ENCODE data around the gene C2CD4D.
A peak's percentile ranks its signal among the peaks of the same experiment; 100 is the strongest.
"Not testable (repeated sequence)": the region's sequence is repeated elsewhere in the genome, so short reads cannot be mapped to it uniquely, and the experiment has no call there.

C2CD4D gene

DNA sequence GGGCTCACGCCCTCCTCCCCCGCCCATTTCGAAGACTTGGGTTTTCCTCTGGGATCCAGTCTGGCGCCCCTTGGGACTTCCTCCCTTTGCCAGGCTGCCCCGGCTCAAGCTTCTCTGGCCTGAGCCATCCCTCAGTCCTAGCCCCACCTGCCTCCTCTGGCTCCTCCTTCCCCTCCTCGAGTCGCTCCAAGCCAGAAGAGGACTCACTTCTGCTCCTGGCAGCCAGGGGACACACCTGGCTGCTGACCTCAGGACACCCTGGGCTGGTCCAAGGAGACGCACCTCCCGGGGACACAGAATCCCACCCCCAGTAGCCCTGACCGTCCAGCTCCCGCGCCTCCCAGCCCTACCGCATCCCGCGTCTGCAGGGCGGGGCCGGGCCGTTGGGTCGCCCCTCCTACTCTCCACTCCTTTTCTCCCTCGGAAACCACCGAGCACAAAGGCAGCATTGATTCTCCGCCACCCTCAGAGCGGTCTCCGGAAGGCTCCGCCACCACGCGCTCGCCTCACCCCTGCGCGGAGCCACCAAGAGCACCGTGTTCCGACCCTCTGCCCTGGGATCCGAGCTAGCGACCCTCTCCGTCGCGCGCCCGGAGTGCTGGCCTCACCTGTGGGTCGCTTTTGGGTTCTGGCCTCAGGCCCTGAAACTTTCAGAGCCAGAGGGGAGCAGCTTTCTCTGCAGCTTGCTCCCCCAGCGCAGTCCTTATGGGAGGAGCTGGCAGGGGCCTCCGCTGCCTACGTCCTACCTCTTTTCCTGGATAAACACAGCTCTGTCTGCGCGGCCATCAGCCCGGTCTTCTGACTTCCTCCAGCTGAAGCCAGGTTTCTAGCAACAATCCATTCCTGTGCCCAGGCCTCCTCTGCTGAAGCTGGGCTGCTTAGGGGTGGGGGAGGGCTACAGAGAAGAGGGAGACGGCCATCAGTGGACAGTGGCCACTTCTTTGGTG, at the start of gene C2CD4D:
TSS of gene C2CD4D (minus strand) at position 364 of the 947 bp plus-strand sequence. CDS start 831 bp downstream, outside the sequence.
- DNase-seq (ENCODE audit: low read depth) = peak; percentile 47

- no peak for DNase-seq (ENCODE audit: low read depth)
Observed at GRCh38 chr1:151888972-151889570, 49.5 kb upstream of the C2CD4D start.

GRCh38 chr1:151887028-151887427, 47.4 kb upstream of the C2CD4D start:
- no peak for DNase-seq (ENCODE audit: low read depth)

DNA sequence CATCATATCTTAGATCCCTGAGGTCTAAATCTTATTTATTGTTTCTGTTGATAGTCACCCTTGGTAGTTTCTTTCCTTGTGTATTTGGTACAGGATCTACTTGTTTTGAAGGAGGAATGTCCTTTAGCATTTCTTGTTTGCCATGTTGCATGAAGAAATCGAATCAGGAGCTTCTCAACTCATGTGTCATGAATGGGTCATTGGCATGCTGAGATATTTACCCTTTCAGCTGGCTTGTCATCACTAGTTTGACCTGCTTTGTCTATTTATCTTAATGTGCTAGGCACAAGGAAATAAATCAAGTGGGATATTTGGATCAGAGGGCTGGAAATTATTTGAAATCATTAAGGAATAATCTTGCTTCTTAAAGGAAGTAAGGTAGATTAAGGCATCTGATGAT, 45.9 kb upstream of the C2CD4D start:
- DNase-seq (ENCODE audit: low read depth) = no peak

GRCh38 chr1:151884879-151885278, 45.3 kb upstream of the C2CD4D start:
- DNase-seq (ENCODE audit: low read depth) = not testable (repeated sequence)

- not testable (repeated sequence) for DNase-seq (ENCODE audit: low read depth)
Observed at GRCh38 chr1:151884445-151884844, 44.8 kb upstream of the C2CD4D start.

- DNase-seq (ENCODE audit: low read depth) = not testable (repeated sequence)
Observed at GRCh38 chr1:151883898-151884297, 44.3 kb upstream of the C2CD4D start.

DNA sequence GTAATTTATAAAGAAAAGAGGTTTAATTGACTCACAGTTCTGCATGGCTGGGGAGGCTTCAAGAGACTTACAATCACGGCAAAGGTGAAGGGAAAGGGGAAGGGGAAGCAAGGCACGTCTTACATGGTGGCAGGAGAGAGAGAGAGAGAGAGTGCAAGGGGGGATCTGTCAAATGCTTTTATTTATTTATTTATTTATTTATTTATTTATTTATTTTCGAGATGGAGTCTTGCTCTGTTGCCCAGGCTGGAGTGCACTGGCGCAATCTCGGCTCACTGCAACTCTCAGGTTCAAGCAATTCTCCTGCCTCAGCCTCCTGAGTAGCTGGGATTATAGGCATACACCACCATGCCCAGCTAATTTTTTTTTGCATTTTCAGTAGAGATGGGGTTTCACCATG, 43.3 kb upstream of the C2CD4D start:
- not testable (repeated sequence) for DNase-seq (ENCODE audit: low read depth)

DNA sequence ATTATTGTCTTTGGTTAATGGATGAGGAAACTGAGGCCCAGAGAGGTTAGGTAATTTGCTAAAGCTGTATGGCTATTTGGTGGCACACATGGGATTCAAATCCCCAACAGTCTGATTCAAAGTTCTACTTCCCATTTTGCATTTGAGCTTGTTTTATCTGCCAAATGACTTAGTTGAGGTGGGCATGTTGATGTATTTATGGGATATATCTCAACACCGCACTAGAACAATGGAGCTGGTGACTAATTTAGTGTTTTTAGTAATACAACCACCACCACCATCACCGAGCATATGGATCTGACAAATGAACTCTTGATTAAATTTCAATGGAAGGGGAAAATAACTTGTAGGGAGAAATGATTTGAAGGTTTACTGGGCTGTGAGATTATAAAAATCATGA, 42.8 kb upstream of the C2CD4D start:
- no peak for DNase-seq (ENCODE audit: low read depth)

DNA sequence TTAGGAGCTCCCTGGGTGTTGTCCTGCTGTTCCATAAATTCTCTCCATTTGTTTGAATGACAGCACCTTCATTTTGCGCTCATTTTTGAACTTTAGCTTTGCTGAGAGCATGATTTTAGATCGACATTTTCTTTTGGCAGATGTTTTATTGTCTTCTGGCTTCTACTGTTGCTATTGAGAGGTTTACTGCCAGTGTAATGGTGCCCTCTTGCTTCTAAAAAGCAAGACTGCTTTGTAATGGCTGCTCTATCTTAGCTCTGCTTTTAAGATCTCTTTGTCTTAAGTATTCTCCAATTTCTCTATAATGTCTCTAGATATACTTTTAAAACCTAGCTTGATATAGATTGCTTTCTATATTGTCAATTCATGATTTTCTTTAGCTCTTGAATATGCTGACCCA, 41.9 kb upstream of the C2CD4D start:
- no peak for DNase-seq (ENCODE audit: low read depth)

GRCh38 chr1:151875419-151876097, 35.9 kb upstream of the C2CD4D start:
- DNase-seq (ENCODE audit: low read depth) = no peak

DNA sequence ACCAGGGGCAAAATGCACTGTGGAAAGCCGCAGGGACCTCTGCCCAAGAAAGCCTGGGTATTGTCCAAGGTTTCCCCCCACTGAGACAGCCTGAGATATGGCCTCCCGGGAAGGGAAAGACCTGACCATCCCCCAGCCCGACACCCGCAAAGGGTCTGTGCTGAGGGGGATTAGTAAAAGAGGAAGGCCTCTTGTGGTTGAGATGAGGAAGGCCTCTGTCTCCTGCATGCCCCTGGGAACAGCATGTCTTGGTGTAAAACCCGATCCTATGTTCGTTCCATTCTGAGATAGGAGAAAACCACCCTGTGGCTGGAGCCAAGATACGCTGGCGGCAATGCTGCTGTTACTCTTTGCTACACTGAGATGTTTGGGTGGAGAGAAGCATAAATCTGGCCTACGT, 33.2 kb upstream of the C2CD4D start:
- DNase-seq (ENCODE audit: low read depth) = not testable (repeated sequence)

DNA sequence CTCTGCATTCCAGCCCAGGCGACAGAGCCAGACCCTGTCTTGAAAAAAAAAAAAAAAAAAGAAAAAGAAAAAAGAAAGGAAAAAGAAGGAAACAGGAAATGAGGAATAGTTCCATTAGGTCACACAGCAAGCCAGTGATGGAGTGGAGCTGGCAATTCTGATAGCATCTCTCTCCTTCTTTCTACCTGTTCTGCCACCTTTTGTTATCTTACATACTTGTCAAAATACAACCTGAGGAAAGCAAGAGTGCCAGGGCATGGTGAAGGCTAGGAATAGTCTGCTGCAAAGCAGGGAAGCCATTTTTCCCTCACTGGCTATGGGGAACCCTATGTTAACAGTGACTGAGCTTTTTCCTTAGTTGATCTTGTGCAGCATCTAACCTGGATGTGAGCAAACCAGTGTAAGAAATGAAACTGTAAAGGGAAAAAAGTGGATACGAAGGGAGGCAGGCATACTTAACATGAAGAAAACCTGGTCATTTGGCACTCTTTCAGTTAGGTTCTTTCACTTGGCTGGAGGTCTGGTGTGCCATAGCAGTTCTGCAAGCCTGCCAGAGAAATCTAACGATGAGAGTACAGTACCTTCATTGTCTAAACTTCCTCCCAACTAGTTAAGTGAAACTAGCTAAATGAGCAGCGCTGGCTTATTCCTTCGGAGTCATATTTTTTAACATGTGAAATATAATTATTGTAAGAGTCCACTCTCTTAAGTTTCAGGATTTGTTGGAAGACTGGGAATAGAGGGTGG, 31.8 kb upstream of the C2CD4D start:
- DNase-seq (ENCODE audit: low read depth) = no peak

DNA sequence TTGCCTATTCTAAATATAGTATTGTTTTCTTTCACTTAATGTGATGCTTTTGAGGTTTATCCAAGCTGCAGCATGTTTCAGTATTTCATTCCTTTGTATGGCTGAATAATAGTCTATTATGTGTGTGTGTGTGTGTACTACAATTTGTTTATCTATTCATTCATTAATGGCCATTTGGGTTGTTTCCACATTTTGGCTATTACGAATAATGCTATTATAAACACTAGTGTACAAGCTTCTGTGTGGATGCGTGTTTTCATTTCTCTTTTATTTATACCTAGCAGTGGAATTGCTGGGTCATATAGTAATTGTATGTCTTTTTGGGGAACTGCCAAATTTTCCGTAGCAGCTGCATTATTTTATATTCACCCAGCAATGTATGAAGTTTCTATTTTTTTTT, 28.9 kb upstream of the C2CD4D start:
- DNase-seq (ENCODE audit: low read depth) = no peak

GRCh38 chr1:151867765-151868411, 28.3 kb upstream of the C2CD4D start:
- no peak for DNase-seq (ENCODE audit: low read depth)

DNA sequence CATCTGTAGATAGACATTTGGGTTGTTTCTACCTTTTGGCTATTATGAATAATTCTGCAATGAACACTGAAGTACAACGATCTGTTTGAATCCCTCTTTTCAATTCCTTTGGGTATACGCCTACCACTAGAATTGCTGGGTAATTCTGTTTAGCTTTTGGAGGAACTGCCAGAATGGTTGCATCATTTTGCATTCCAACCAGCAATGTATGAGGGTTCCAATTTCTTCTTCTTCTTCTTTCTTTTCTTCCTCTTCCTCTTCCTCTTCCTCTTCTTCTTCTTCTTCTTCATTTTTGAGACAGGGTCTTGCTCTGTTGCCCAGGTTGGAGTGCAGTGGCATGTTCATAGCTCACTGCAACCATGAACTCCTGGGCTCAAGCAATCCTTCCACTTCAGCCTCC, 27.7 kb upstream of the C2CD4D start:
- DNase-seq (ENCODE audit: low read depth) = no peak

GRCh38 chr1:151864411-151864810, 24.8 kb upstream of the C2CD4D start:
- DNase-seq (ENCODE audit: low read depth) = no peak

- no peak for DNase-seq (ENCODE audit: low read depth)
Observed at GRCh38 chr1:151862604-151863003, 23.0 kb upstream of the C2CD4D start.

DNA sequence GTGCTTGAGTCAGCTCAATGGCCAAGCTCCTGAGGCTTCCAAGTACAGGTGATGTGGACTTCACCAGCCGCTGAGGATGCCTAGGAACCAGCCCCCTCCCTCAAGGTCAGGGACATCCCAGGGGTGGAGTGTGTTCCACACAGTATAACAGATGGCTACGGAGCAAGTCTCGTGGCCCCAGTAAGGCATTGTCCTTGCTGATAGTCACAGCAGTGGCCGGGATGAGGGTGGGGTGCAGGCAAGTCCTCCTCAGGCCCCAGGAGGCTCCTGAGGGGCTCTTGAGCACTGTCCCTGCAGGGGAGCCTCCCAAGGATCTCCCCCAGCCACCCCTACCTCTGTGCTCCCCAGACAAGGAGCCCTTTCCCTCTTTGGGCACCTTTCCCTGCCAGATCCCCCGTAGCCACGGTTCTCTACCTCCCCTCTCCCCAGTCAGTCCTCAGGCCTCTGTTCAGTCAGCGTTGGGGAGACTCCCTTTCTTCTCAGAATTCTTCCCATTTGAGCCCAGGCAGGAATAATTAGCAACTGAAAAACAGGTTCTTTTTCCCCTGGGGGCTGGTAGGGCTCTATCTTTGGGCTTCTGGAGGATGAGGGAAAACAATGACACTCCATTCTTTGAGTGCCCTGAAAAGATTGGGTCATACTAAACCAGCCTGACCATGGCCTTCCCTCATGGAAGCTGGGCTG, 21.0 kb upstream of the C2CD4D start:
- DNase-seq (ENCODE audit: low read depth) = no peak

DNA sequence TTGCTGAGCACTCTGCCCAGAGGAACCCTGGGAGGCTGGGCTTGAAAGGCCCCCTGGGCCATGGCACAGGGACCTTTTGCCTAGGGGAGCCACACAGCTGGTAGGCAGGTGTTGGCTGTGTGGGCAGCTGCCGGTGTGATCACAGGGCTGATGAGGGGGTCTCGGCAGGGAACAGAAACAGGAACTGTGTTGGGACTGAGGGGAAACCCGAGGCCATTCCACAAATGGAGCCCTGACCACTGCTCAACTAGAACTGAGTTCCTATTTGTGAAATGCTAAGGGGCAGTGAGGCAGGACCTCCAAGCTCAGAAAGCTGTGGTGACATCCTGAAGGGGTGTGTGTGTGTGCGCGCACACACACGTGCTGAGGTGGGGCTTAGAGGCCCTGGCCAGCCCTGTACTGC, 20.3 kb upstream of the C2CD4D start:
- no peak for DNase-seq (ENCODE audit: low read depth)

All from stimulated activated CD8-positive, alpha-beta memory T cell treated with anti-CD3 and anti-CD28 coated beads, Interleukin-4, amount 100 ng/mL, for 24 hours (primary cell).